GM21528 (cell line): ENCODE results near the gene GSTA5.
"Not testable (repeated sequence)": the region's sequence is repeated elsewhere in the genome, so short reads cannot be mapped to it uniquely, and the experiment has no call there.

Experiments used
- ATAC-seq: cut with Tn5 transposase; IDR thresholded peaks from one replicate; pipeline ENCODE4 v1.9.1; 2021; ENCODE audit warnings: mild to moderate bottlenecking, moderate library complexity; ENCODE audit not compliant: unreplicated experiment, low FRiP score

GSTA5 gene

DNA sequence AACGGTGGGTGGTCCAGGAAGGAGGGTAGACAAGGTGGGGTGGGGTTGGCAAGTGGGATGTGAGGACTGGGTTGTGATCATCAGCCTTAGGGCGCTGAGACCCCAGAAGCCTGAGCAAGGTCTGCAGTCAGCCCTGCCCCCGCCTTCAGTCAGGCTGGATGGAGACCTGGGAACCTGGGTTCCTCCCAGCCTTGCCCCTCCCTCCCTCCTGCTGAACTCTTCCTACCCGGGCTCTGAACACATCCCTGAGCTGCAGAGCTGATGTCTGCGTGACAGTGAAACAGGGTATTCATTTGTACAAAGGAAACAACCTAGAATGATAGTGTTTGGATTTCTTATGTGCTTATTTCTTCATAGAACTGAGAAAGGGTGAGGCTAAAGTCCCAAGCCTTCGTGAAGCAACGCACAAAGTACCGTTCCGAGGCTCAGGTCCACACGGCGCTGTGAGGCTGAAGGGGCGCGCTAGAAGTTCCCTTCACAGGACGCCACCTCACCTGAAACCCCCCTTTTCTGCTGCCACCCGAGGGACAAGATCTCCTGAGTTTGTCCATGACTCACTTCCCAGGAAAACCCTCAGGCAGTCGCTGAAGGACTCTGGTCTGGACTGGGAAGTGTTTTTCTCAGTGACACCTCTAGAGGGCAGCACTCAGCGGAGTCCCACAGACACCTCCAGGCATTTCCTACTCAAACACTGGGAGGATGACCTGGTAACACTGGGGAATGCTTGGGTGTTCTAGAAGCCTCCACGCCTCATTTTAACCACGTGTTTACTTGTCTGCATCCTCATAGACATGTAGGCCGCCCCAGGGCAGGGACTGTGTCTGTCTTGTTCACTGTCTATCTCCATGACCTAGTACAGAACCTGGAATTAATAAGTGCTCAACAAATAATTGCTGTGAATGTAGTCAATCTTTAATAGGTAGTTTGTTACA is 1.2 kb downstream of the GSTA5 start:
- peak; percentile 79 for ATAC-seq

DNA sequence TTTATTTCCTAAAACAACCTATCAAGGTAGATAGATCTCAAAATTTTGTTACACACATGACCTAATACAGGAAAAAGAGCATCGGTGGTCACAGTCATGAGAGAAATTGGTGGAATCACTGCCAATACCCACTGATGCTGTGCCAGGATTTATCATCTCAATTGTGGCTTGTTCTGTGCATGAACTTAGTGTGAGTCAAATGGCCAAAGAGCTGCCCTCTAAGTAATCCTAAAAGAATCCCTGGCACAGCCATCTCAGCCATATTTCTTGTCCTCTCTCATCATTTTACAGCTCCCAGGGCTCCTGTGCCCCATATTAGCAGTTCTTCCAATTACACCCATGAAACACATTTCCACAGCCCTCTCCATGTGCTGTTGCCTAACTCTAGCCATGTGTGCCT is 6.1 kb downstream of the GSTA5 start:
- ATAC-seq = no peak

DNA sequence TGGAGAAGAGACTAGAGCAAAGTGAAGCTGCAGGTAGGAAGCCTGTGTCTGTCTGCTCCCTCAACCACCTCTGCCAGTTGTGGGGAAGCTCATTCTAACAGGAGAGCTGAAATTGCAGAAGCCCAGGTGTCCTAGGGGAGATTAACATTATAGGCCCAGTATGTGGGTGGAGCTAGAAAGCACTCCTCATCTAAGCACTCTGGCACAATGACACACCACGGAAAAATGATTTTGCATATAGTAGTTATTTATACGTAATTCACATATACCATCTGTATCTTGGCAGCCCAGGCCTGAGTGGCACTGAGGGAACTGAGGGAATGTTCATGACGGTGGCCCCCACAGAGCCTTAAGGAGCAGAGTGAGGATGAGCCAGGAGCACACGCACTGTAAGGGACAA is 9.7 kb downstream of the GSTA5 start:
- not testable (repeated sequence) for ATAC-seq

DNA sequence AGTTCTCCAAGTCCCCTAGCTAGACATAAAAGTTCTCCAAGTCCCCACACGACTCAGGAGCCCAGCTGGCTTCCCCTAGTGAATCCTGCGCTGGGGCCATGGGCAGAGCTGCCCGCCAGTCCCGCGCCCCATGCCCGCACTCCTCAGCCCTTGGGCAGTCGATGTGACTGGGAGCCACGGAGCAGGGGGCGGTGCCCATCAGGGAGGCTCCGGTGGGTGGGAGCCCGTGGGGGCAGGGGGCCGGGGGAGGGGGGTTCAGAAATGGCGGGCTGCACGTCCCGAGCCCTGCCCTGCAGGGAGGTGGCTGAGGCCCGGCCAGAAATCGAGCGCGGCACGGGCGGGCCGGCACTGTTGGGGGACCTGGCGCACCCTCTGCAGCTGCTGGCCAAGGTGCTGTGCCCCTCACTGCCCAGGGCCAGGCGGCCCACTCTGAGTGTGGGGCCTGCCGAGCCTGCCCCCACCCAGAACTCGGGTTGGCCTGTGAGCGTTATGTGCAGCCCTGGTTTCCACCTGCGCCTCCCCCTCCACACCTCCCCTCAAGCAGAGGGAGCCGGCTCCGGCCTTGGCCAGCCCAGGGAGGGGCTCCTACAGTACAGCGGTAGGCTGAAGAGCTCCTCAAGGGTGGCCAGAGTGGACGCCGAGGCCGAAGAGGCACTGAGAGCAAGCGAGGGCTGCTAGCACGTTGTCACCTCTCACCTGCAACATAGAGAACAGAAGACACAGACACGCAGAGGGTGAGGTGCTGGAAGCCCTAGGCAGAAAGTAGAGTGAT is 11.4 kb downstream of the GSTA5 start:
- no peak for ATAC-seq

DNA sequence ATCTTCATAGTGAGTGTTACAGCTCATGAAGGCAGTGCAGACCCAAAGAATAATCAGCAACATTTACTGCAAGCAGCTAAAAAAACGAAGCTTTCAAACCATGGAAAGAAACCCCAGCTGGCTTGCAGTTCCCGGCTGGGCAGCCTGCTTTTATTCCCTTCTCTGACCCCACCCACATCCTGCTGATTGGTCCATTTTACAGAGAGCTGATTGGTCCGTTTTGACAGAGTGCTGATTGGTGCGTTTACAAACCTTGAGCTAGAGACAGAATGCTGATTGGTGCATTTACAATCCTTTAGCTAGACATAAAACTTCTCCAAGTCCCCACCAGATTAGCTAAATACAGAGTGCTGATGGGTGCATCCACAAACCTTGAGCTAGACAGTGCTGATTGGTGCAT is 12.0 kb downstream of the GSTA5 start:
- ATAC-seq = not testable (repeated sequence)

DNA sequence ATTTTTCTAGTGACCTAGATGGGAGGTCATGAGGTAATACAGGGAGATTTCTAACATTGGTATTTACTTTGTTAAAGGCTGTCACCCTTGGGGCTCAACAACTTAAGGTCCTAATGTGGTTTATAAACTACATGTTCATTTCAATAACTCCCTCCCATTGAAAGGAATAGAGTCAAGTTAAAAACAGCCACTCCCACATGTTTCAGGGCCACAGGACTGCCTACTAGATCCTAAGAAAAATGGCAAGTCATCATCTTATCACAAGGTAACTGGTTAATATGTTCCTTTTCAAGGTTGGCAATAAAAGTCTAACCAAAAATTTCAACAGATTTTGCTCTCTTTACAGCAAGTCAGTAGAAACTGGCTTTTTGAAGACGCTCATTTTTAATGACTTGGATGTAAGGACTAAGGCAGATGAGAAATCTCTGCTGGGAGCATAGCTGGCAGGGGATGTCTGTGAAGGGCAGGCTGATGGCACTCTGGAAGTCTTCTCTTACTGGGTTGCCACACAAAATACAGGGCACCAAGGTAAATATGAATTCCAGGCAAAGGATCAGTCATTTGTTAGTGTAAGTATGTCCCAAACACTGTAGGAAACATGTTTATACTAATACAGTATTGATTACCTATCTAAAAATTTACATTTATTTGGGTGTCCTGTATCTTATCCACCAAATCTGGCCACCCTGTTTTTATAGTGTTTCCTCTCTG is 13.4 kb downstream of the GSTA5 start:
- not testable (repeated sequence) for ATAC-seq

DNA sequence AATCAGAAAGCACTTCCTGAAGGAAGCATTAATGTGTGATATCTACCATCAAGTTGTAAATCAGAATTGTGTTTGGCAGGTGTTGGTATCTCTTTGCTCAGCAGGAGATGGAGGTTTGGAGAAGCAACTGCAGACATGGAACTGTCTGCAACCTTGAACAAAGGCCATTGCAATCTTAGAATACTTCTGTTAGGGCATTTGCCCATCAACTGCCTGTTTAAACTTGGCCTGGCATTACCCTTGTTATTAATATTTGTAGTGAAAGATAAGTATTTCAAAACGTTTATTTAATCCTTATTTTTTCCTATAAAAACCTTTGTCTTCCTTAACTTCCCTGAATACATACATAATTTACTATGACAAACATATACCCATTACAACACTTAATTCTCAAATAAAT is 14.1 kb downstream of the GSTA5 start:
- no peak for ATAC-seq

DNA sequence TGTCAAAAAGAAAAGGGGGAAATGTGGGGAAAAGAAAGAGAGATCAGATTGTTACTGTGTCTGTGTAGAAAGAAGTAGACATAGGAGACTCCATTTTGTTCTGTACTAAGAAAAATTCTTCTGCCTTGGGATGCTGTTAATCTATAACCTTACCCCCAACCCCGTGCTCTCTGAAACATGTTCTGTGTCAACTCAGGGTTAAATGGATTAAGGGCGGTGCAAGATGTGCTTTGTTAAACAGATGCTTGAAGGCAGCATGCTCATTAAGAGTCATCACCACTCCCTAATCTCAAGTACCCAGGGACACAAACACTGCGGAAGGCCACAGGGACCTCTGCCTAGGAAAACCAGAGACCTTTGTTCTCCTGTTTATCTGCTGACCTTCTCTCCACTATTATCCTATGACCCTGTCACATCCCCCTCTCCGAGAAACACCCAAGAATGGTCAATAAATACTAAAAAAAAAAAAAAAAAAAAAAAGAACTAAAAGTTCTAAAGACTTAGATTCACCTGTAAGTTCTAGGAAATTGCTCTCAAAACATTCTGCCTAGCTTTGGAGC is 14.6 kb downstream of the GSTA5 start:
- ATAC-seq = not testable (repeated sequence)

DNA sequence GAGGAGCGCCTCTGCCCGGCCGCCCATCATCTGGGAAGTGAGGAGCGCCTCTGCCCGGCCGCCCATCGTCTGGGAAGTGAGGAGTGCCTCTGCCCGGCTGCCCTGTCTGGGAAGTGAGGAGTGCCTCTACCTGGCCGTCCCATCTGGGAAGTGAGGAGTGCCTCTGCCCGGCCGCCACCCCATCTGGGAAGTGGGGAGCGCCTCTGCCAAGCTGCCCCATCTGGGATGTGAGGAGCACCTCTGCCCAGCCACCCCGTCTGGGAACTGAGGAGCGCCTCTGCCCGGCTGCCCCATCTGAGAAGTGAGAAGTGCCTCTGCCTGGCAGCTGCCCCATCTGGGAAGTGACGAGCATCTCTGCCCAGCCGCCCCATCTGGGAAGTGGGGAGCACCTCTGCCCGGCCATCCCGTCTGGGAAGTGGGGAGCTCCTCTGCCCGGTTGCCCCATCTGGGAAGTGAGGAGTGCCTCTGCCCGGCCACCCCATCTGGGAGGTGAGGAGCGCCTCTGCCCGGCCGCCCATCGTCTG is 15.3 kb downstream of the GSTA5 start:
- not testable (repeated sequence) for ATAC-seq

DNA sequence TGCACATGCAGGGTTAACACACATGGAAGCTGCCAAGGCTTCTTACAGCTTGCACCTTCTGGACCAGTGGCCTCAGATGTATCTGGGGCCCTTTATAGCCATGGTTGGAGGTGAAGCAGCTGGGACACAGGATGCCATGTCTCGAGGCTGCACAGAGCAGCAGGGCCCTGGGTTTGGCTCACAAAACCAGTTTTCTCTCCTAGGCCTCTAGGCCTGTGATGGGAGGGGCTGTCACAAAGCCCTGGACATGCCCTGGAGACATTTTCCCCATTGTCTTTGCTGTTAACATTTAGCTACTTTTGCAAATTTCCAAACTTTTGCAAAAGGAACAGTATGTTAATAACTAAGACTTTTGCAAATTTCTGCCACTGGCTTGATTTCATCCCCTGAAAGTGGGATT is 18.8 kb downstream of the GSTA5 start:
- ATAC-seq = no peak

DNA sequence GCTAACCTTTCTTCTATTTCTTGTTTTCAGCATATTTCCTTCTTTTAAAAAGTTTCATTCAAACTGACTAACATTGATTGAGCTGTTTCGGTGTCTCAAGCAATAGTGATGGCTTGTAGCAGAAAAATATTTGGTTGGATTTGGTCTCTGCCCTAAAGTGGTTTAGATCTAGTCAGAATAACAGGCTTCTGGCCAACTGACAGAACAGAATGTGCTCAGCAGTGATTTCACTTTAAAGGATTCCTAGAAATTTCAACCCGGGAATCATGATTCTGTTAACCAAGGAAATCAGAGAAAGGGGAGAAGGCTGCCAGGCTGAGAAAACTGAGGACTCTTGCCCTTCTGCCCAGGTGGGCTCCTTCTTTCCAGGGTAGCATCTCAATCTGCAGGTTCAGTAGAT is 20.4 kb downstream of the GSTA5 start:
- ATAC-seq = no peak

DNA sequence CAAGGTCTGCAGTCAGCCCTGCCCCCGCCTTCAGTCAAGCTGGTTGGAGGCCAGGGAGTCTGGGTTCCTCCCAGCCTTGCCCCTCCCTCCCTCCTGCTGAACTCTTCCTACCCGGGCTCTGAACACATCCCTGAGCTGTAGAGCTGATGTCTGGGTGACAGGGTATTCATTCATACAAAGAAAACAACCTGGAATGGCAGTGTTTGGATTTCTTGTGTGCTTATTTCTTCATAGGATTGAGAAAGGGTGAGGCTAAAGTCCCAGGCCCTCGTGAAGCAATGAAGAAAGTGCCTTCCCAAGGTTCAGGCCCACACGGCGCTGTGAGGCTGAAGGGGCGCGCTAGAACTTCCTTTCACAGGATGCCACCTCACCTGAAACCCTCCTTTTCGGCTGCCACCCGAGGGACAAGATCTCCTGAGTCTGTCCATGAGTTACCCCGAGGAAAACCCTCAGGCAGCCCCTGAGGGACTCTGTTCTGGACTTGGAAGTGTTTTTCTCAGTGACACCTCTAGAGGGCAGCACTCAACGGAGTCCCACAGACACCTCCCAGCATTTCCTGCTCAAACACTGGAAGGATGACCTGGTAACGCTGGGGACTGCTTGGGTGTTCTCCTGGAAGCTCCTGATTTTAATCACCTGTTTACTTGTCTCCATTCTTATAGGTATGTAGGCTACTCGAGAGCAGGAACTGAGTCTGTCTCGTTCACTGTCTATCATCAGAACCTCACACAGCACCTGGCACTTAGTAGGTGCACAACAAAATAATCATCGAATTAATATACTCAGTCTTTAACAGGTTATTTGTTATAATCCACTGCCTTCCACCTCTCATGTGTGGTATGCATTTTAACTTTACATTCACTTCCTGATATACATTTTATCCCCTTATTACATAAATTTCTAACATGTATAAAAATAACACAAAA is 25.2 kb downstream of the GSTA5 start:
- peak; percentile 74 for ATAC-seq

DNA sequence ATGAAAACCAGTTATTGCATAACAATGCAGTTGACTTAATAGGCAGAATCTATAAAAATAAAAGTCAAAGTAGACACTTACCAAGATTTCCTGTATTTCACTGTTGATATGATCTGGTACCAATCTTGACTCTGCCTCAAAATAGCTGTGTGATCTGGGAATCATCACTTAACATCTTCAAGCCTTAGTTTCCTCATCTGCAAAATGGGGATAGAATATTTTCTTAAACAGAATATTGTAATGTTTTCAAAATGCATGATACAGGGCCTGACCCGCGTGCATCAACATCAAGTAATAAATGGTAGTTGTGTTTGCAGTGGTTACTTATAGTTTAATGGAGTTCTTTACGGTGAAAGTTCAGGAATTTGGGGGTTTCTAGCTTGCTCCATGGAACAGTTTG is 26.1 kb downstream of the GSTA5 start:
- not testable (repeated sequence) for ATAC-seq

DNA sequence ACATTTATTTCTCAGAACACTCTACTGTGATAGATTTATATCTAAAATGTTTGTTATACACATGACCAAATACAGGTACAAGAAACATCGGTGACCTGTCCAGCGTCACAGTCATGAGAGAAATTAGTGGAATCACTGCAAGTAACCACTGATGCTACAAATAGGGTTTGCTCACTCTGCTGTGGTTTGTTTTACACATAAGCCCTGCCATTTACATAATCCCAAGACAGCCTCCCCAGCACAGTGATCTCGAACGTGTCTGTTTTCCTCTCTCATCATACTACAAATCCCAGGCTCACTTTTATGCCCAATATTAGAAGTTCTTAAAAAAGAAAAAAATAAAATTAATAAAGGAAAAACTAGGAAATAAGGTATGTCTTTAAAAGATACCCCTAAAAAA is 30.8 kb downstream of the GSTA5 start:
- not testable (repeated sequence) for ATAC-seq

DNA sequence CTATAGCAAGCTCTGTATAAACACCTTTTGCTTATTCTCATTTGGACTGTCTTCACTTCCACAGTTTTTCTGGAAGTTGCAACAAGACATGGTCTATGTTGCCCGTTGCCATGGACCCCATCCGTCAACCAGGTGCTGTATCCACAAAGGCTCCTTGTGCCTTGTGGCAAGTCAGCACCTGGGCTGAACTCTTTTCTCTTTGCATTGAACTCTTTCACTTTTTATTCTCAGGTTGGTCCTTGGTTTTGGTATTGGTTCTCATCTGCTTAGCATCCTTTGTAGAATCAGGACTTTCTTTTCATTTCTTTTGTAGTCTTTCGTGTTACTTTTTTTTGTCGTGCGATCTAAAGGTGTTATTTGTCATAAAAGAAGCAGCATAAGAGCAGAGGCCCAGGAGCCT is 32.0 kb downstream of the GSTA5 start:
- ATAC-seq = no peak

DNA sequence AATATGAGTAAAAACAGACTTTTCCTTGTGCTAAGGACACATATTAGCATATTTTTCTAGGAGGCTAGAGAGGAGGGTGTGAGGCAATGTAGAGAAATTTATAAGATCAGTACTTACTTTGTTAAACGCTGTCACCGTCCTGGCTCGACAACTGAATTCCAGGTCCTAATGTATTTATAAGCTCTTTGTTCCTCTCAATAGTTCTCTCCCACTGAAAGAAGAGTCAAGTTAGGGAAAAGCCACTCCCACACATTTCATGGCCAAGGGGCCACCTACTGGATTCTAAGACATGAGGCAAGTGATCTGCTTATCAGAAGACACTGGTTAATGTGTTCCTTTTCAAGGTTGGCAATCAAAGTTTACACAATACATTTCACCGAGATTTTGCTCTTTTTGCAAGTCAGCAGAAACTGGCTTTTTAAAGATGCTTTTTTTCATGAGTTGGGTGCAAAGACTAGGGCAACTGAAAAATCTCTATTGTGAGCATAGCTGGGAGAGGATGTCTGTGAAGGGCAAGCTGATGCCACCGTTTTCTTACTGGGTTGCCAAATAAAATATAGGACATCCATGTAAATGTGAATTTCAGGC is 36.9 kb downstream of the GSTA5 start, which contains the start of gene GSTA1:
Gene GSTA1, minus strand, starts transcription at position 149 of the 588 bp plus-strand sequence. CDS start 4,549 bp downstream, outside the sequence.
- ATAC-seq = not testable (repeated sequence)

DNA sequence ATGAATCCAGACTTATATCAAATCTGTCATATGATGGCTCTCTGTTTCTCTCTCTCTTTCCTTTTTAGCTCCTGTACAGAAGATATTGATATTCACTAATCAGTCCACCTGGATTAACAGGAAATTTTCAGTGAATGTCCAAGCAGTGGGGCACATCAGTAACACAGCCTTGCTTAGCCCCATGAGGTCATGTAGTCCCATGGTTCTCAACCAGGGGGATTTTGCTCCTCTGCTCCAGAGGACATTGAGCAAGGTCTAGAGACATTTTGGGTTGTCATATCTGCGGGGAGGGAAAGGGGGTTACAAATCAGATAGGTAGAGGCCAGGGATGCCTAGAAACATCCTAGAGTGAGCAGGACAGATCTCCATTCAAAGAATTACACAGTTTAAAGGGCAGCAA is 37.8 kb downstream of the GSTA5 start:
- no peak for ATAC-seq

DNA sequence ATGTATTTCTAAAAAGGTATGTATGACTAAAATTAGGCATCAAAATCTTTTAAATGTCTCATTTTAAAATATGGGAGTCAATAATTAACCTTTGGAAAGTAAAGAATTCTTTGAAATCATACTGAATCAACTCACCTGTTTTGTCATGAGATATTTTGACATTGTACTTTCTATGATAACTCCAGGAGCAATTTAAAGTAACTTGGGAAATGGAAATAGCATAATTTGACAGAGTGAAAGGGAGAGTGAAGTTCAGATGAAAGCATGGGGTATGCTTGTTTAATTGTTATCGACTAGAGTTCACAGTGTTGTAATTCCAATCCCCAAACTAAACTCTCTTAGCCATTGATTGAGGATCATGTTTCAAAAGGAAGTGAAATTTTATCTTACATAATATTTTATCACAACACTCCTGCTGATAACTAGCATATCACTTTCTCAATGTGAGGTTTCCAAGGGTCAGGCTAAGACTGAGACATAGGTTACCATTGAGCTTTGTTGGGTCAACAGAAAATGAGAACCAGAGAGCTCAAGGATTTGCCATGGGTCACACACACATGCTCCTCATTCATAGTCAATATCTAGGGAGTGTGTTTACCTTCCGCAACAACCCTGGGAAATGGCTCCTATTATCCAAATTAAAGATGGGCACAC is 39.3 kb downstream of the GSTA5 start:
- ATAC-seq = no peak
